ENCODE data around the gene FCRL1.

GRCh38 chr1:157775101-157775870, 44.6 kb downstream of the FCRL1 start:
- TF ChIP-seq CTCF (IDR thresholded peaks at IDR 0.05) (no peak), ZFX (IDR thresholded peaks at IDR 0.05; ENCODE audit: borderline replicate concordance) (no peak)

Data from 22Rv1 (cell line).